Ectodermal cell (in vitro differentiated cells): ENCODE results near the gene POMGNT2.

Experiments
- H3K27ac ChIP-seq: 2 replicates; pipeline ENCODE4 v1.7.0; 2013; ENCODE audit warnings: mild to moderate bottlenecking, low read depth, low read length; ENCODE audit not compliant: insufficient read depth, poor library complexity, severe bottlenecking
- H3K27me3 ChIP-seq: 2 replicates; pipeline ENCODE4 v1.7.0; 2013; ENCODE audit warnings: mild to moderate bottlenecking, low read length; ENCODE audit not compliant: insufficient read depth, control insufficient read depth, poor library complexity, severe bottlenecking
- H3K36me3 ChIP-seq: one replicate; pipeline ENCODE4 v1.7.0; 2013; ENCODE audit warnings: low read length; ENCODE audit not compliant: control insufficient read depth, insufficient read depth
- H3K4me1 ChIP-seq: one replicate; pipeline ENCODE4 v1.7.0; 2013; ENCODE audit warnings: low read length; ENCODE audit not compliant: control insufficient read depth, insufficient read depth
- H3K4me3 ChIP-seq: 2 replicates; pipeline ENCODE4 v1.7.0; 2013; ENCODE audit warnings: low read depth, low read length, control low read depth; ENCODE audit not compliant: insufficient read depth
- H3K9me3 ChIP-seq: 2 replicates; pipeline ENCODE4 v1.7.0; 2013; ENCODE audit warnings: mild to moderate bottlenecking, low read length, moderate library complexity; ENCODE audit not compliant: control insufficient read depth
- WGBS, 2 experiments: methylation state at CpG; one replicate each; pipeline ENCODE4 v1.1.7; 2013; ENCODE audit warnings: missing lambda C conversion rate in 2 of 2; 5-methylcytosine and 5-hydroxymethylcytosine counted together

The POMGNT2 gene

GRCh38 chr3:43063114-43063513, 42.8 kb downstream of the POMGNT2 start:
- Histone ChIP-seq H3K4me1 (no peaks in the 10 kb centered on the region), H3K27me3 (no peaks in the 10 kb centered on the region), H3K27ac (no peak overlapping the region), H3K9me3 (no peaks in the 10 kb centered on the region), H3K4me3 (no peak overlapping the region), H3K36me3 (no peaks in the 10 kb centered on the region)
- WGBS, 2 experiments: 71 to 78% methylated on average over 5 of the region's 5 CpGs

- Histone ChIP-seq H3K27me3 (no peaks in the 10 kb centered on the region), H3K9me3 (no peaks in the 10 kb centered on the region), H3K27ac (no peak overlapping the region), H3K4me1 (no peaks in the 10 kb centered on the region), H3K36me3 (no peaks in the 10 kb centered on the region), H3K4me3 (no peak overlapping the region)
- WGBS, 2 experiments: 74 to 82% methylated on average over 8 of the region's 8 CpGs
Observed at GRCh38 chr3:43062564-43063040, 43.3 kb downstream of the POMGNT2 start.

GRCh38 chr3:43062040-43062563, 43.8 kb downstream of the POMGNT2 start:
- H3K27me3 ChIP-seq: no peaks in the 10 kb centered on the region
- H3K4me3 ChIP-seq: no peak overlapping the region
- 94% methylated on average over 5 of the region's 5 CpGs for WGBS, 2 experiments
- H3K27ac ChIP-seq: no peak overlapping the region
- no peaks in the 10 kb centered on the region for H3K9me3 ChIP-seq
- H3K36me3 ChIP-seq: no peaks in the 10 kb centered on the region
- H3K4me1 ChIP-seq: no peaks in the 10 kb centered on the region

GRCh38 chr3:43061101-43061895, 44.6 kb downstream of the POMGNT2 start:
- WGBS, 2 experiments: 90 to 91% methylated on average over 8 of the region's 8 CpGs
- H3K9me3 ChIP-seq: no peaks in the 10 kb centered on the region

GRCh38 chr3:43059456-43059855, 46.4 kb downstream of the POMGNT2 start:
- H3K27ac ChIP-seq: no peak overlapping the region
- no peaks in the 10 kb centered on the region for H3K4me1 ChIP-seq
- no peak overlapping the region for H3K4me3 ChIP-seq
- no peaks in the 10 kb centered on the region for H3K9me3 ChIP-seq
- 91 to 94% methylated on average over 1 of the region's 1 CpG for WGBS, 2 experiments
- no peaks in the 10 kb centered on the region for H3K36me3 ChIP-seq
- no peaks in the 10 kb centered on the region for H3K27me3 ChIP-seq

More at GRCh38 chr3:43061101-43061895, 44.6 kb downstream of the POMGNT2 start:
- no peak overlapping the region for H3K4me3 ChIP-seq
- H3K27ac ChIP-seq: no peak overlapping the region
- H3K4me1 ChIP-seq: no peaks in the 10 kb centered on the region
- no peaks in the 10 kb centered on the region for H3K27me3 ChIP-seq
- no peaks in the 10 kb centered on the region for H3K36me3 ChIP-seq

- 92 to 93% methylated on average over 13 to 15 of the region's 15 CpGs for WGBS, 2 experiments
- Histone ChIP-seq H3K27ac (no peak overlapping the region), H3K27me3 (no peaks in the 10 kb centered on the region)
Observed at GRCh38 chr3:43055806-43056770, 49.8 kb downstream of the POMGNT2 start.

GRCh38 chr3:43055393-43055792, 50.5 kb downstream of the POMGNT2 start:
- no peaks in the 10 kb centered on the region for H3K9me3 ChIP-seq
- no peaks in the 10 kb centered on the region for H3K27me3 ChIP-seq
- H3K4me3 ChIP-seq: no peak overlapping the region
- 93 to 94% methylated on average over 7 of the region's 7 CpGs for WGBS, 2 experiments
- no peaks in the 10 kb centered on the region for H3K36me3 ChIP-seq
- H3K27ac ChIP-seq: no peak overlapping the region
- no peaks in the 10 kb centered on the region for H3K4me1 ChIP-seq

More at GRCh38 chr3:43055806-43056770, 49.8 kb downstream of the POMGNT2 start:
- Histone ChIP-seq H3K9me3 (no peaks in the 10 kb centered on the region), H3K36me3 (no peaks in the 10 kb centered on the region), H3K4me1 (no peaks in the 10 kb centered on the region), H3K4me3 (no peak overlapping the region)

- Histone ChIP-seq H3K9me3 (no peaks in the 10 kb centered on the region), H3K27ac (no peak overlapping the region), H3K36me3 (no peaks in the 10 kb centered on the region), H3K4me3 (no peak overlapping the region), H3K27me3 (no peaks in the 10 kb centered on the region), H3K4me1 (no peaks in the 10 kb centered on the region)
- WGBS, 2 experiments: 93 to 95% methylated on average over 5 of the region's 5 CpGs
Observed at GRCh38 chr3:43054754-43055153, 51.1 kb downstream of the POMGNT2 start.

GRCh38 chr3:43053291-43053690, 52.6 kb downstream of the POMGNT2 start:
- no peaks in the 10 kb centered on the region for H3K4me1 ChIP-seq
- H3K36me3 ChIP-seq: no peaks in the 10 kb centered on the region
- H3K4me3 ChIP-seq: no peak overlapping the region
- 96 to 97% methylated on average over 12 of the region's 12 CpGs for WGBS, 2 experiments
- no peaks in the 10 kb centered on the region for H3K9me3 ChIP-seq
- no peak overlapping the region for H3K27ac ChIP-seq
- H3K27me3 ChIP-seq: no peaks in the 10 kb centered on the region

- Histone ChIP-seq H3K27ac (no peak overlapping the region), H3K27me3 (no peaks in the 10 kb centered on the region), H3K4me1 (no peaks in the 10 kb centered on the region), H3K9me3 (no peaks in the 10 kb centered on the region), H3K4me3 (no peak overlapping the region), H3K36me3 (no peaks in the 10 kb centered on the region)
Observed at GRCh38 chr3:43048470-43048869, 57.4 kb downstream of the POMGNT2 start.
